Ishikawa (cell line): ENCODE results near the gene SPN.

Experiments
- CEBPB ChIP-seq: IDR thresholded peaks from 2 replicates; pipeline ENCODE4 v1.6.1; 2012
- CREB1 ChIP-seq: IDR thresholded peaks from 2 replicates; pipeline ENCODE4 v1.6.1; 2012; ENCODE audit warnings: low read depth
- EGR1 ChIP-seq: IDR thresholded peaks from 2 replicates; pipeline ENCODE4 v1.6.1; 2012
- EP300 ChIP-seq: IDR thresholded peaks from 2 replicates; pipeline ENCODE4 v1.6.1; 2012; ENCODE audit warnings: borderline replicate concordance
- FOXM1 ChIP-seq: IDR thresholded peaks from 2 replicates; pipeline ENCODE4 v1.6.1; 2012; ENCODE audit warnings: low read depth, borderline replicate concordance
- NFIC ChIP-seq: IDR thresholded peaks from 2 replicates; pipeline ENCODE4 v1.6.1; 2012
- RAD21 ChIP-seq: IDR thresholded peaks from 2 replicates; pipeline ENCODE4 v1.6.1; 2012; ENCODE audit warnings: low read depth
- TAF1 ChIP-seq: IDR thresholded peaks from 2 replicates; pipeline ENCODE4 v1.6.1; 2012; ENCODE audit warnings: low read depth, mild to moderate bottlenecking
- TCF12 ChIP-seq: IDR thresholded peaks from 2 replicates; pipeline ENCODE4 v1.6.1; 2012; ENCODE audit warnings: low read depth
- TEAD4 ChIP-seq: IDR thresholded peaks from 2 replicates; pipeline ENCODE4 v1.6.1; 2012
- YY1 ChIP-seq: IDR thresholded peaks from 2 replicates; pipeline ENCODE4 v1.6.1; 2012; ENCODE audit warnings: low read depth
- ZBTB7A ChIP-seq: IDR thresholded peaks from 2 replicates; pipeline ENCODE4 v1.6.1; 2012; ENCODE audit warnings: low read depth
- TF ChIP-seq, protein P1 (sequence below): IDR thresholded peaks from 2 replicates; pipeline ENCODE4 v1.6.1; 2012
- TF ChIP-seq, protein P2 (sequence below): IDR thresholded peaks from 2 replicates; pipeline ENCODE4 v1.6.1; 2012
- TF ChIP-seq, protein P3 (sequence below): IDR thresholded peaks from 2 replicates; pipeline ENCODE4 v1.6.1; 2012; ENCODE audit warnings: low read depth, mild to moderate bottlenecking

Gene SPN, protein sequence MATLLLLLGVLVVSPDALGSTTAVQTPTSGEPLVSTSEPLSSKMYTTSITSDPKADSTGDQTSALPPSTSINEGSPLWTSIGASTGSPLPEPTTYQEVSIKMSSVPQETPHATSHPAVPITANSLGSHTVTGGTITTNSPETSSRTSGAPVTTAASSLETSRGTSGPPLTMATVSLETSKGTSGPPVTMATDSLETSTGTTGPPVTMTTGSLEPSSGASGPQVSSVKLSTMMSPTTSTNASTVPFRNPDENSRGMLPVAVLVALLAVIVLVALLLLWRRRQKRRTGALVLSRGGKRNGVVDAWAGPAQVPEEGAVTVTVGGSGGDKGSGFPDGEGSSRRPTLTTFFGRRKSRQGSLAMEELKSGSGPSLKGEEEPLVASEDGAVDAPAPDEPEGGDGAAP

DNA sequence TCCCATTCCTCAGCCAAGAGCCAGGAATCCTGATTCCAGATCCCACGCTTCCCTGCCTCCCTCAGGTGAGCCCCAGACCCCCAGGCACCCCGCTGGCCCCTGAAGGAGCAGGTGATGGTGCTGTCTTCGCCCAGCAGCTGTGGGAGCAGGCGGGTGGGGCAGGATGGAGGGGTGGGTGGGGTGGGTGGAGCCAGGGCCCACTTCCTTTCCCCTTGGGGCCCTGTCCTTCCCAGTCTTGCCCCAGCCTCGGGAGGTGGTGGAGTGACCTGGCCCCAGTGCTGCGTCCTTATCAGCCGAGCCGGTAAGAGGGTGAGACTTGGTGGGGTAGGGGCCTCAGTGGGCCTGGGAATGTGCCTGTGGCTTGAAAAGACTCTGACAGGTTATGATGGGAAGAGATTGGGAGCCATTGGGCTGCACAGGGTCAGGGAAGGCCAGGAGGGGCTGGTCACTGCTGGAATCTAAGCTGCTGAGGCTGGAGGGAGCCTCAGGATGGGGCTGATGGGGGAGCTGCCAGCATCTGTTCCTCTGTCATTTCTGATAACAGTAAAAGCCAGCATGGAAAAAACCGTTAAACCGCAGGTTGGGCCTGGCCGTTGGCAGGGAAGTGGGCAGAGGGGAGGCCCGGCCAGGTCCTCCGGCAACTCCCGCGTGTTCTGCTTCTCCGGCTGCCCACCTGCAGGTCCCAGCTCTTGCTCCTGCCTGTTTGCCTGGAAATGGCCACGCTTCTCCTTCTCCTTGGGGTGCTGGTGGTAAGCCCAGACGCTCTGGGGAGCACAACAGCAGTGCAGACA lies at the start of gene SPN:
TSS of gene SPN (plus strand) at position 232 of the 791 bp plus-strand sequence. CDS start at position 714, 482 bp downstream.
- TF ChIP-seq RAD21 = no peak
- no peak for TF ChIP-seq EP300
- no peak for TF ChIP-seq NFIC
- no peak for TF ChIP-seq TEAD4
- TF ChIP-seq EGR1 = no peak

DNA sequence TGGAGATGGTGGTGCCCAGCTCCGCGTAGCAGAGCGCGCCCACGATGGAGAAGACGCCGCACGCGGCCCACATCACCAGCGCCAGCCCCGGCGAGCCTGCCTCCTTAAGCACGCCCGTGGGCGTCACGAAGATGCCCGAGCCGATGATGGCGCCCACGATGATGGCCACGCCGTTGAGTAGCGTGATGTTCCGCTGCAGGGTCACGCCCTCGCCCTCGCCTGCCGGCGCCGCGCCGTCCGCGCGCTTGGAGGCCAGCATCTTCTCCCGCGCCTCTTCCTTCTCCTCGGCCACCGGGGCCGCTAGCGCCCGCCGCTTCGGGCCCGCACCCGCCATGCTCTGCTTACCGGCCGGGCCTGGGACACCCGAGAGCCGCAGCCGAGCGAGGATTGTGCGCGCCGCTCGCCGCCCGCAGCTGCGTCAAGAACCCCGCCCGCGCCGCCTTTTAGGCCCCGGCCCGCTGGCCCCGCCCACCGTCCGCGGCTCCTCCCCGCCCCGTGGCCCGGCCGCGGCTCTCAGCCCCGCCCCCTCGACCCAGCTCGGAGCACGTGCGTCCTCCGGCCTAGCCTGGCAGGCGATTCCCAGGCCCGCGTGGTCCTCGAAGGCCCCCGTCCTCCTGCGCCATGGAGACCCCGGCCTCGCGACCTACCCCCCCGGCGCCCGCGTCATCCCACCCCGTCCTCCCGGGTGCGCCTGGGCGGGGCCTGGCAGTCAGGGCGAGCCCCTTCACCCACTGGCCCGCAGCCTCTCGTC lies 49.6 kb upstream of the SPN start:
- TF ChIP-seq, protein P1, sequence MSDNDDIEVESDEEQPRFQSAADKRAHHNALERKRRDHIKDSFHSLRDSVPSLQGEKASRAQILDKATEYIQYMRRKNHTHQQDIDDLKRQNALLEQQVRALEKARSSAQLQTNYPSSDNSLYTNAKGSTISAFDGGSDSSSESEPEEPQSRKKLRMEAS = peak; percentile 97
- TF ChIP-seq TEAD4 (peak; percentile 3; the same call in 1 of the 2 replicates), YY1 (peak; percentile 75)
- TF ChIP-seq, protein P2, sequence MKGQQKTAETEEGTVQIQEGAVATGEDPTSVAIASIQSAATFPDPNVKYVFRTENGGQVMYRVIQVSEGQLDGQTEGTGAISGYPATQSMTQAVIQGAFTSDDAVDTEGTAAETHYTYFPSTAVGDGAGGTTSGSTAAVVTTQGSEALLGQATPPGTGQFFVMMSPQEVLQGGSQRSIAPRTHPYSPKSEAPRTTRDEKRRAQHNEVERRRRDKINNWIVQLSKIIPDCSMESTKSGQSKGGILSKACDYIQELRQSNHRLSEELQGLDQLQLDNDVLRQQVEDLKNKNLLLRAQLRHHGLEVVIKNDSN = peak; percentile 62

DNA sequence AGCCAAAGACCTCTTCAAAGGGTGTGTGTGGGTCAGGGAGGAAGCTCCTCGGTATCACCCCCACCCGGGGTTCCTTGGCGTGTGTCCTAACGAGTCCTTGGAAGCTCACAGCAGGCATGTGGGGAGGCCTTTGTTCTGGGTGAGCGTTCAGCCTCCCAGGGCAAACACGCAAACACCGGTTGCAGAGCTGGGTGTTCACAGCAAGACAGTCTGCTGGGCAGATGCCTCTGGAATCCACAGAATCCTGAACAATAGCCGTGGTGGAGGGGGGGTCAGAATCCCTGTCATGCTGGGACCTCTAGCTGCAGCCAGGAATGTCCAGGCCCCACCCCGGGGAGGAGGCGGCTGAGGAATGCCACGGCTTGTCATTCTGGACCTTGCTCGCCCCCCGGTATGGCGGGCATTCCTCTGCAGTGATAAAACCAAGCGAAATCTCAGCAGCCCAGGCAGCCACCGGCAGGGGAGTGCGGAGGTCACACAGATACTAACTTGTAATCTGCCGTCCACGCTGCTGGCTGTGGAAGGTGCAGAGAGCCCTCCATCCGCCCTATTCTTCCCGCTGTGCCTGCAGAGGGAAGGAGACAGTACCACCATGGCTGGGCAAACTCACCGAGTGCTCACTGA lies 48.2 kb upstream of the SPN start:
- TF ChIP-seq TEAD4 = peak; percentile 82
- 0 out of 2 replicates have a peak, but pooled peaks have one; percentile 8 for TF ChIP-seq CEBPB
- 0 out of 2 replicates have a peak, but pooled peaks have one; percentile 2 for TF ChIP-seq RAD21
- peak; percentile 82 for TF ChIP-seq EP300
- TF ChIP-seq TCF12 = peak; percentile 89
- peak; percentile 85 for TF ChIP-seq NFIC
- peak; percentile 53; the same call in 1 of the 2 replicates for TF ChIP-seq FOXM1
- TF ChIP-seq, protein P1 = peak; percentile 41; the same call in 1 of the 2 replicates

DNA sequence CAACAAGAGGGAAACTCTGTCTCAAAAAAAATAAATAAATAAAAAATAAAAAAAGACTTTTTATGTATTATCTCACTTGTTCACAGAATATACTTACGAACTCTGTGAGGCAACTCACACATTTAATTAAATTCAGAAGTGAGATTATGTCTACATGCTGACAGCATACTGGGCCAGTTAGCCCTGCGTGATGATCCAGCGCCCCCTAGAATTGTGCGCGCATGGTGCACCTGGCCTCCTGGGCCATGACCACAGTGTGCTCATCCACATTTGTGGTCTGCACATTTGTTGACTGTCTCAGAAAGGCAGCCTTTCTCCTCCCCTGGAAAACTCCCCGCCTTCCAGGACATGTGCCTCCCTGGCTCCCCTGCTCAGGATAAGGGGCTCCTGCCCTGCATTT lies 42.5 kb upstream of the SPN start:
- peak; percentile 56 for TF ChIP-seq RAD21

DNA sequence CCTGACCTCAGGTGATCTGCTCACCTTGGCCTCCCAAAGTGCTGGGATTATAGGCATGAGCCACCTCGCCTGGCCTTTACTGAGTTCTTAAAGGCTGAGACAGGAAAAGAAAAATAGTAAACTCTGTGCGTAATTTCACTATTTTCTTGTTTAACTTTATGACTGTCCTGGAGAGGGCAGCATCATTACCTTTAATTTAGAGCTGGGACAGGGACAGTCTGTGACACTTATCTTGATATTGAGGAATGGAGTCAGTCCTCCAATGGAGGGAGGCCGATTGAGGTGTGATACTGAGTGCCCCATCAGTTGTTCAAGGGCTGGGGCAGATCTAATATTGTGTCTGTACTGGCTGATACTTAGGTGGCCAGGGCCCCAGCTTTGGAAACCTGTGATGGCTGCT lies 21.5 kb upstream of the SPN start:
- TF ChIP-seq NFIC = no peak
- no peak for TF ChIP-seq TCF12
- TF ChIP-seq ZBTB7A = no peak

DNA sequence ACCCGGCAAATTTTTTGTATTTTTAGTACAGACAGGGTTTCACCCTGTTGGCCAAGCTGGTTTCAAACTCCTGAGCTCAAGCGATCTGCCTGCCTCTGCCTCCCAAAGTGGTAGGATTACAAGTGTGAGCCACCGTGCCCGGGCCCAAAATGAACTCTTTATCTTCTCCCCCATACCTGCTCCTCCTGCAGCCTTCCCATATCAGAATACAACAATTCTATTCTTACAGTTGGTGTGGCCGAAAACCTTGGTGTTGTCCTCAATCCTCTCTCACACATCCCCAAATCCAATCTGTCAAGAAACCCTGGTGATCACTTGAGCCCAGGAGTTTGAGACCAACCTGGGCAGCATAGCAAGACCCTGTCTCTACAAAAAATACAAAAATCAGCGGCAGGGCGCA lies 19.5 kb upstream of the SPN start:
- no peak for TF ChIP-seq FOXM1
- no peak for TF ChIP-seq NFIC
- TF ChIP-seq, protein P1 = no peak
- no peak for TF ChIP-seq EP300
- TF ChIP-seq TEAD4 = no peak
- TF ChIP-seq, protein P3, sequence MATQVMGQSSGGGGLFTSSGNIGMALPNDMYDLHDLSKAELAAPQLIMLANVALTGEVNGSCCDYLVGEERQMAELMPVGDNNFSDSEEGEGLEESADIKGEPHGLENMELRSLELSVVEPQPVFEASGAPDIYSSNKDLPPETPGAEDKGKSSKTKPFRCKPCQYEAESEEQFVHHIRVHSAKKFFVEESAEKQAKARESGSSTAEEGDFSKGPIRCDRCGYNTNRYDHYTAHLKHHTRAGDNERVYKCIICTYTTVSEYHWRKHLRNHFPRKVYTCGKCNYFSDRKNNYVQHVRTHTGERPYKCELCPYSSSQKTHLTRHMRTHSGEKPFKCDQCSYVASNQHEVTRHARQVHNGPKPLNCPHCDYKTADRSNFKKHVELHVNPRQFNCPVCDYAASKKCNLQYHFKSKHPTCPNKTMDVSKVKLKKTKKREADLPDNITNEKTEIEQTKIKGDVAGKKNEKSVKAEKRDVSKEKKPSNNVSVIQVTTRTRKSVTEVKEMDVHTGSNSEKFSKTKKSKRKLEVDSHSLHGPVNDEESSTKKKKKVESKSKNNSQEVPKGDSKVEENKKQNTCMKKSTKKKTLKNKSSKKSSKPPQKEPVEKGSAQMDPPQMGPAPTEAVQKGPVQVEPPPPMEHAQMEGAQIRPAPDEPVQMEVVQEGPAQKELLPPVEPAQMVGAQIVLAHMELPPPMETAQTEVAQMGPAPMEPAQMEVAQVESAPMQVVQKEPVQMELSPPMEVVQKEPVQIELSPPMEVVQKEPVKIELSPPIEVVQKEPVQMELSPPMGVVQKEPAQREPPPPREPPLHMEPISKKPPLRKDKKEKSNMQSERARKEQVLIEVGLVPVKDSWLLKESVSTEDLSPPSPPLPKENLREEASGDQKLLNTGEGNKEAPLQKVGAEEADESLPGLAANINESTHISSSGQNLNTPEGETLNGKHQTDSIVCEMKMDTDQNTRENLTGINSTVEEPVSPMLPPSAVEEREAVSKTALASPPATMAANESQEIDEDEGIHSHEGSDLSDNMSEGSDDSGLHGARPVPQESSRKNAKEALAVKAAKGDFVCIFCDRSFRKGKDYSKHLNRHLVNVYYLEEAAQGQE = no peak
- no peak for TF ChIP-seq CREB1
- no peak for TF ChIP-seq TCF12
- no peak for TF ChIP-seq EGR1
- TF ChIP-seq, protein P2 = no peak
- no peak for TF ChIP-seq TAF1
- TF ChIP-seq YY1 = no peak
- TF ChIP-seq CEBPB = no peak
- TF ChIP-seq ZBTB7A = no peak
- no peak for TF ChIP-seq RAD21

DNA sequence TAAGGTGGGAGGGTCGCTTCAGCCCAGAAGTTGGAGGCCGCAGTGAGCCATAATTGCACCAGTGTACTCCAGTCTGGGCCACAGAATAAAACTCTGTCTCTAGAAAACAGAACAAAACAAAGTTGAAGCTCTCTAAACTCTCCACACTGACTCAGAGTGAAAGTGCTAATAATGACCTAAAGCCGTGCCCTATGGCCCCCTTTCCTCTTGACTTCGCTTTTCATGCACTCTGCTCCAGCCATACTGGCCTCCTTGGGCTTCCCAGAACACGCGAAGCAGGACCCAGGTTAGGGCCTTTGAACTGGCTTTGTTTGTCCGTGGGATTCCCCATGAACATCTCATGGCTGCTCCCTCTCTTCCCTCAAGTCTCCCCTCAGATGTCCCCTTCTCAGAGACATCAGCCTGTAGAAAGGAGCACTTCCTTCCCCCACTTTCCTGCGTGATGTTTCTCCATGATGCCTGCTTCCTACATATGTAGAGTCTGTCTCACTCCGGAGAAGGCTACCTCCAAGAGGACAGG lies 18.6 kb upstream of the SPN start:
- TF ChIP-seq CEBPB = no peak
- no peak for TF ChIP-seq CREB1
- no peak for TF ChIP-seq NFIC
- TF ChIP-seq TEAD4 = no peak
